SK-N-SH treated with all-trans-retinoic acid at 6 μM for 48 hours (cell line): ENCODE results near the gene ZEB2.

Experiments used
- ATAC-seq: fragments of 200-7000 bp; cut with Tn5 transposase; 3 replicates; pipeline ENCODE4 v1.9.1; 2020; ENCODE audit warnings: mild to moderate bottlenecking, moderate library complexity
- ARNTL ChIP-seq: fragments of 450-650 bp; formaldehyde crosslinking; IDR thresholded peaks from 2 replicates; pipeline ENCODE4 v1.5.0; 2020; ENCODE audit warnings: low read depth, mild to moderate bottlenecking, moderate library complexity, borderline replicate concordance
- CSDC2 ChIP-seq: fragments of 250-450 bp; sonication (Bioruptor Pico); IDR thresholded peaks from 2 replicates; pipeline ENCODE4 v1.5.0; 2020; ENCODE audit warnings: mild to moderate bottlenecking, moderate library complexity
- ESRRG ChIP-seq: fragments of 250-450 bp; sonication (Bioruptor Pico); IDR thresholded peaks from 2 replicates; pipeline ENCODE4 v1.6.1; 2021; ENCODE audit warnings: mild to moderate bottlenecking
- GLIS3 ChIP-seq: fragments of 250-450 bp; sonication (Bioruptor Pico); IDR thresholded peaks from 2 replicates; pipeline ENCODE4 v1.5.0; 2020; ENCODE audit warnings: mild to moderate bottlenecking, moderate library complexity
- ISL1 ChIP-seq: fragments of 250-450 bp; sonication (Bioruptor Pico); IDR thresholded peaks from 2 replicates; pipeline ENCODE4 v2.1.2; 2022; ENCODE audit warnings: mild to moderate bottlenecking, moderate library complexity
- OSR1 ChIP-seq: fragments of 250-450 bp; sonication (Bioruptor Pico); IDR thresholded peaks from 2 replicates; pipeline ENCODE4 v1.8.0; 2022; ENCODE audit warnings: moderate library complexity, mild to moderate bottlenecking, inconsistent platforms
- POU6F1 ChIP-seq: fragments of 250-450 bp; sonication (Bioruptor Pico); IDR thresholded peaks from 2 replicates; pipeline ENCODE4 v1.8.0; 2021; ENCODE audit warnings: low read depth, mild to moderate bottlenecking, moderate library complexity, borderline replicate concordance
- PPARA ChIP-seq: fragments of 250-450 bp; sonication (Bioruptor Pico); IDR thresholded peaks from 2 replicates; pipeline ENCODE4 v1.5.0; 2020; ENCODE audit warnings: mild to moderate bottlenecking, borderline replicate concordance
- RARB ChIP-seq: fragments of 250-450 bp; sonication (Bioruptor Pico); IDR thresholded peaks from 2 replicates; pipeline ENCODE4 v1.8.0; 2021; ENCODE audit warnings: mild to moderate bottlenecking, moderate library complexity
- SNAI2 ChIP-seq: fragments of 250-450 bp; sonication (Bioruptor Pico); IDR thresholded peaks from 2 replicates; pipeline ENCODE4 v1.5.0; 2020; ENCODE audit warnings: mild to moderate bottlenecking, moderate library complexity
- TSHZ2 ChIP-seq: fragments of 250-450 bp; sonication (Bioruptor Pico); IDR thresholded peaks from 2 replicates; pipeline ENCODE4 v1.5.0; 2020; ENCODE audit warnings: mild to moderate bottlenecking, moderate library complexity
- ZC3H10 ChIP-seq: fragments of 250-450 bp; sonication (Bioruptor Pico); IDR thresholded peaks from 2 replicates; pipeline ENCODE4 v1.5.1; 2021; ENCODE audit warnings: mild to moderate bottlenecking, moderate library complexity
- ZFP3 ChIP-seq: fragments of 250-450 bp; sonication (Bioruptor Pico); IDR thresholded peaks from 2 replicates; pipeline ENCODE4 v1.5.0; 2020; ENCODE audit warnings: mild to moderate bottlenecking, moderate library complexity
- ZFP30 ChIP-seq: fragments of 450-650 bp; formaldehyde crosslinking; IDR thresholded peaks from 2 replicates; pipeline ENCODE4 v1.5.0; 2022; ENCODE audit warnings: mild to moderate bottlenecking, moderate library complexity
- ZNF565 ChIP-seq: fragments of 450-650 bp; formaldehyde crosslinking; conservative IDR thresholded peaks from 2 replicates; pipeline ENCODE4 v1.5.0; 2020; ENCODE audit warnings: low read depth, mild to moderate bottlenecking, moderate library complexity
- ZNF70 ChIP-seq: fragments of 450-650 bp; formaldehyde crosslinking; IDR thresholded peaks from 2 replicates; pipeline ENCODE4 v1.5.0; 2020; ENCODE audit warnings: mild to moderate bottlenecking, moderate library complexity
- ZNF8 ChIP-seq: fragments of 450-650 bp; formaldehyde crosslinking; IDR thresholded peaks from 2 replicates; pipeline ENCODE4 v1.5.0; 2020; ENCODE audit warnings: mild to moderate bottlenecking, moderate library complexity
- TF ChIP-seq, protein P1 (sequence below): fragments of 250-450 bp; sonication (Bioruptor Pico); IDR thresholded peaks from 2 replicates; pipeline ENCODE4 v1.5.1; 2021; ENCODE audit warnings: mild to moderate bottlenecking, moderate library complexity
- TF ChIP-seq, protein P2 (sequence below): fragments of 250-450 bp; sonication (Bioruptor Pico); IDR thresholded peaks from 2 replicates; pipeline ENCODE4 v1.5.1; 2020; ENCODE audit warnings: low read depth, mild to moderate bottlenecking, moderate library complexity
- TF ChIP-seq, protein P3 (sequence below): fragments of 250-450 bp; sonication (Bioruptor Pico); IDR thresholded peaks from 2 replicates; pipeline ENCODE4 v1.8.0; 2020; ENCODE audit warnings: mild to moderate bottlenecking, moderate library complexity, borderline replicate concordance

The ZEB2 gene

DNA sequence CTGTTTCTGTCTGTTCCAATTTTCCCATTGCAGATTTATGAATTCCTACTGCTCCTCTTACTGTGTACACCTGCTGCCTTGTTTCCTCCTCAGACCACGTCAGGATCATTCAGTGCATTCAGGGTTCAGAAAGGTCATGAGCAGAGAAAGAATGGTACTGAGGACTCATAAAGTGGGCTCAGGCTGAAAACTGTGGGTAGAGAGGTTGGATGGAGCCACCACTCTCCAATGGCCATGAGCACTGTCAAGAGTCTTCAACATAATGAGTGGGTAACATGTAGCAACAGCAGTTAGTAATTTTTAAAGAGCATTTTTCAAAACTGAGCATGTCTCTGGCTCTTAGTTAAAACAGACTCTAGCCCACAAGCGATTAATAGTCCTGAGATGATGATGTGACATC, 138.2 kb downstream of the ZEB2 start:
- no peak for TF ChIP-seq PPARA (CRISPR knock-in tag)
- TF ChIP-seq SNAI2 (CRISPR knock-in tag) = no peak
- no peak for TF ChIP-seq OSR1 (CRISPR knock-in tag)
- no peak for TF ChIP-seq TSHZ2 (CRISPR knock-in tag)
- TF ChIP-seq POU6F1 (CRISPR knock-in tag) = no peak
- TF ChIP-seq ISL1 (CRISPR knock-in tag) = no peak
- TF ChIP-seq, protein P1, sequence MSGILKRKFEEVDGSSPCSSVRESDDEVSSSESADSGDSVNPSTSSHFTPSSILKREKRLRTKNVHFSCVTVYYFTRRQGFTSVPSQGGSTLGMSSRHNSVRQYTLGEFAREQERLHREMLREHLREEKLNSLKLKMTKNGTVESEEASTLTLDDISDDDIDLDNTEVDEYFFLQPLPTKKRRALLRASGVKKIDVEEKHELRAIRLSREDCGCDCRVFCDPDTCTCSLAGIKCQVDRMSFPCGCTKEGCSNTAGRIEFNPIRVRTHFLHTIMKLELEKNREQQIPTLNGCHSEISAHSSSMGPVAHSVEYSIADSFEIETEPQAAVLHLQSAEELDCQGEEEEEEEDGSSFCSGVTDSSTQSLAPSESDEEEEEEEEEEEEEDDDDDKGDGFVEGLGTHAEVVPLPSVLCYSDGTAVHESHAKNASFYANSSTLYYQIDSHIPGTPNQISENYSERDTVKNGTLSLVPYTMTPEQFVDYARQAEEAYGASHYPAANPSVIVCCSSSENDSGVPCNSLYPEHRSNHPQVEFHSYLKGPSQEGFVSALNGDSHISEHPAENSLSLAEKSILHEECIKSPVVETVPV = no peak
- no peak for TF ChIP-seq GLIS3 (CRISPR knock-in tag)
- TF ChIP-seq, protein P2, sequence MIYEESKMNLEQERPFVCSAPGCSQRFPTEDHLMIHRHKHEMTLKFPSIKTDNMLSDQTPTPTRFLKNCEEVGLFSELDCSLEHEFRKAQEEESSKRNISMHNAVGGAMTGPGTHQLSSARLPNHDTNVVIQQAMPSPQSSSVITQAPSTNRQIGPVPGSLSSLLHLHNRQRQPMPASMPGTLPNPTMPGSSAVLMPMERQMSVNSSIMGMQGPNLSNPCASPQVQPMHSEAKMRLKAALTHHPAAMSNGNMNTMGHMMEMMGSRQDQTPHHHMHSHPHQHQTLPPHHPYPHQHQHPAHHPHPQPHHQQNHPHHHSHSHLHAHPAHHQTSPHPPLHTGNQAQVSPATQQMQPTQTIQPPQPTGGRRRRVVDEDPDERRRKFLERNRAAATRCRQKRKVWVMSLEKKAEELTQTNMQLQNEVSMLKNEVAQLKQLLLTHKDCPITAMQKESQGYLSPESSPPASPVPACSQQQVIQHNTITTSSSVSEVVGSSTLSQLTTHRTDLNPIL (CRISPR knock-in tag) = no peak
- no peak for TF ChIP-seq ZFP3 (CRISPR knock-in tag)
- no peak for TF ChIP-seq ZC3H10 (CRISPR knock-in tag)
- TF ChIP-seq ZNF565 = no peak
- no peak for TF ChIP-seq CSDC2 (CRISPR knock-in tag)
- no peak for TF ChIP-seq ESRRG (CRISPR knock-in tag)
- no peak for TF ChIP-seq ZNF70 (CRISPR knock-in tag)
- no peak for TF ChIP-seq ARNTL (CRISPR knock-in tag)
- no peak for TF ChIP-seq ZFP30 (CRISPR knock-in tag)
- no peak for ATAC-seq

DNA sequence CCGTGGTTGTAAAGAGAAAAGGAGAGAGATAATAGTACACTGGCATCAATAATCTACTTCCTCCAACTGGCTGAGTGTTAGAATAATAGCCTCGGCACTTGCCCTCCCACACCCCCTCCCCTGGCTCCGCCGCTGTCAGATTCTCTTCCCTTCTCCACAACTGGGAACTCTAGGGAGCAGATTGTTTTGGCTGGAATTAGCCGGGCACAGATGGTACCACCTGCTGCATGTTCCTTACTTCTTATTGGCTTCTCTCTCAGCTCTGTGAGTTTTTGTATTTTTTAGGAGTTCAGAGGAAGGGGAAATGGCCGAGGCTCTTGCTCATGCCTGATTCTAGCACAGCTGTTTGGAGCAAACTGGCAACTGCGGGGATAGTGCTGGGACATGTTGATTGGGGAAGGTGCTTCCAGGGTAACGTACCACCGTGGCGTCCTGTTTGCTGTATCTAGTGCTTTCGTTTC, 140.0 kb downstream of the ZEB2 start:
- ATAC-seq = no peak
- no peak for TF ChIP-seq ZC3H10 (CRISPR knock-in tag)

- ATAC-seq = no peak
- TF ChIP-seq ESRRG (CRISPR knock-in tag) (no peak), ZNF70 (CRISPR knock-in tag) (no peak), ZFP3 (CRISPR knock-in tag) (no peak), TSHZ2 (CRISPR knock-in tag) (no peak), RARB (no peak), ISL1 (CRISPR knock-in tag) (no peak), ZNF8 (CRISPR knock-in tag) (no peak), POU6F1 (CRISPR knock-in tag) (no peak), ZNF565 (no peak), SNAI2 (CRISPR knock-in tag) (no peak), CSDC2 (CRISPR knock-in tag) (no peak)
- TF ChIP-seq, protein P3, sequence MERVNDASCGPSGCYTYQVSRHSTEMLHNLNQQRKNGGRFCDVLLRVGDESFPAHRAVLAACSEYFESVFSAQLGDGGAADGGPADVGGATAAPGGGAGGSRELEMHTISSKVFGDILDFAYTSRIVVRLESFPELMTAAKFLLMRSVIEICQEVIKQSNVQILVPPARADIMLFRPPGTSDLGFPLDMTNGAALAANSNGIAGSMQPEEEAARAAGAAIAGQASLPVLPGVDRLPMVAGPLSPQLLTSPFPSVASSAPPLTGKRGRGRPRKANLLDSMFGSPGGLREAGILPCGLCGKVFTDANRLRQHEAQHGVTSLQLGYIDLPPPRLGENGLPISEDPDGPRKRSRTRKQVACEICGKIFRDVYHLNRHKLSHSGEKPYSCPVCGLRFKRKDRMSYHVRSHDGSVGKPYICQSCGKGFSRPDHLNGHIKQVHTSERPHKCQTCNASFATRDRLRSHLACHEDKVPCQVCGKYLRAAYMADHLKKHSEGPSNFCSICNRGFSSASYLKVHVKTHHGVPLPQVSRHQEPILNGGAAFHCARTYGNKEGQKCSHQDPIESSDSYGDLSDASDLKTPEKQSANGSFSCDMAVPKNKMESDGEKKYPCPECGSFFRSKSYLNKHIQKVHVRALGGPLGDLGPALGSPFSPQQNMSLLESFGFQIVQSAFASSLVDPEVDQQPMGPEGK = no peak
- TF ChIP-seq, protein P2 (CRISPR knock-in tag) = no peak
- TF ChIP-seq, protein P1 = no peak
Measured at GRCh38 chr2:144378551-144378950, 141.4 kb downstream of the ZEB2 start.
